ENCODE data around the gene PTPRD.
A peak's percentile ranks its signal among the peaks of the same experiment; 100 is the strongest.
"Not testable (repeated sequence)": the region's sequence is repeated elsewhere in the genome, so short reads cannot be mapped to it uniquely, and the experiment has no call there.

PTPRD gene

DNA sequence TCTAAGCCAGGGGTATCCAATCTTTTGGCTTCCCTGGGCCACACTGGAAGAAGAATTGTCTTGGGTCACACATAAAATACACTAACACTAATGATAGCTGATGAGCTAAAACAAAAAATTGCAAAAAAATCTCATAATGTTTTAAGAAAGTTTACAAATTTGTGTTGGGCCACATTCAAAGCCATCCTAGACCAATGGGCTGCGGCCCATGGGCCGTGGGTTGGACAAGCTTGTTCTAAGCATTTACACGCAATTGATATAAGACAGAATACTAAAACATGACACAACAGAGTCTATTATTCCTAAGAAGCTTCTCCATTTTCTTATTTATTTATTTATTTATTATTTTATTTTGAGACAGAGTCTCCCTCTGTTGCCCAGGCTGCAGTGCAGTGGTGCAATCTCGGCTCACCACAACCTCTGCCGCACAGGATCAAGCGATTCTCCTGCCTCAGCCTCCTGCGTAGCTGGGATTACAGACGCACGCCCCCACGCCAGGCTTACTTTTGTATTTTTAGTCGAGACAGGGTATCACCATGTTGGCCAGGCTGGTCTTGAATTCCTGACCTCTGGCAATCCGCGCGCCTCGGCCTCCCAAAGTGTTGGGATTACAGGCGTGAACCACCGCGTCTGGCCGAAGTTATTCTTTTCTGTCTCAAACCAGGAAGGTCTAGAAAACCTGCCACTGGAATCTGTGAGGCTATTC, 1692.2 kb downstream of the PTPRD start:
- not testable (repeated sequence) for DNase-seq

DNA sequence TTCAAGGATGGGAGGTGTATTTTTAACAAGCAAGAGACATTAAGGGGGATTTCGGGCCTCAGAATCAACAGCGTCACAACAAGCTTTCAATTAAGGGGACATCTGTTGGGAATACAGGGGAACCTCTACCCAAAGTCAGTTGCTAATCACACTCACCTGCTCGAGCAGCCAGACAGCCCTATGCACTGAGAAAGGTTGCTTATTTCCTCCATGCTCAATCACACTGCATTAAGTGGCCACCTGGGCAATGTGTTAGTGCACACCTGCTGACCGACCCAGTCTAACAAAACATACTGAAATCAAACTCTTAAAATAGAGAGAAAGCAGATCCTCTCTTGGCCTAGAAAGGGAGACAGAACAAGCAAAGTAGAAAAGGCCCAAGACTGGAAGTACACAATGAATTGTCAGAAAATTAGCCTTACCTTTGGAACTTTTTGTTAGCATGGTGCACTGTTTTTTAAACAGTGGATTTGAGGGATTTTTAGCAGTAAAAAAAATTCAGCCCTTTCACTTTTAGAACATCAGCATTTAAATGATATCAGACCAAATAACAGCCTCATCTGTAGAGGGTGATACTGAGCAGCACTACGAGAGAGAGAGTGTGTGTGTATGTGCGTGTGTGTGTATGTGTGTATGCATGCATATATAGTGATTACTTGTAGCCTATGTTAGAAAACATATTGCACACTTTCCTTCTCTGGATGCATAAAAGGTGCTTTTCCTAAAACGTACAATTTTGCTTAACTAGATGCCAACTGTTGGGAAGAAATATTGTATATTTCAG, 1694.7 kb downstream of the PTPRD start:
- no peak for DNase-seq

DNA sequence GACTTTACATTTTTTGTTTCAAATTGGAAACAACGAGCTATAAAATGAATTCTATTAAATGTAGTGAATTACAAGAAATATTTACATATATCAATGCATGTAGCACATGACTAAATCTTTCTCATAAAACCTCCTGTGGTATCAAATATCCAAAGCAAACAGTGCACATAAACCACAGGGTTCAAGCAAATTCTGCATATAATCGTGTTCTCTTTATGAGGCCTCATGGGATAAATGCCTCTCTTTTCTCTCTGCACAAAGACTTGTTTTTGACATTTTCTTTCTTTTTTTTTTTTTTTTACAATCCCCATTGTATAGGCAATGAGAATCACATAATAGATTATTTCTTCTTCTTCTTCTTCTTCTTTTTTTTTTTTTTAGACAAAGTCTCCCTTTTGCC, 1696.0 kb downstream of the PTPRD start:
- DNase-seq, result no peak

DNA sequence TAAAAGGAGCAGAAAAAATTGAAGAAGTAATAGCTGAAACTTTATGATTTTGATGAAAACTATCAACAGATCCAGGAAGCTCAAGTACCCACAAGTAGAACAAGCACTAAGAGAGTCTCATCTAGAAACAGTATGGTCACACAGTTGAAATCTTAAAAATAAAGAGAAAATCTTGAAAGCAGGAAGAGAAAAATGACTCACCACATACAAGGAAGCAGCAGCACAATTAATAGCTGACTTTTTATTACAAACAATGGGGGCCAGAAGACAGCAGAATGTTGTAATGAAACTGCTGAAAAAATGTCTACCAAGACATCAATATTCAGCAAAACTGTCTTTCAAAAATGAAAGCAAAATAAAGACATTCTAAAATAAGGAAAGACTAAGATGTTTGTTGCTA, 1704.9 kb downstream of the PTPRD start:
- DNase-seq, result no peak

DNA sequence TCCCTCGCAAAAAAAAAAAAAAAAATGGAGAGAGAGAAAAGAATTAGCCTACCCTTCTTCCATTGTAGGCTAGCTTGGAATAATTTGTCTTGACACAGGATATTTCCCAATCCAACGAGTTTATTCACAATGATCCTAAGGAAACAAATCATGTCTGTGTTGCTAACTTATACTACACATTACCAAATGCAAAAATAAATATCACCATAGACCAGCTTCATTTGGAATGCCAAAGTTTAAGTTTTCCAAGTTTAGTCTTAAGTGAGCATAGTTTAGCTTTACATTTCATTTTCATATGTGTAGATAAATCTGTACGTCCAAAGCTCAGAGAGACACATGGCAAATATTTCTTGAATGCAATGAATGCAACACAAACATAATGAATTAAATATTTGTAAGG, 1707.1 kb downstream of the PTPRD start:
- no peak for DNase-seq

DNA sequence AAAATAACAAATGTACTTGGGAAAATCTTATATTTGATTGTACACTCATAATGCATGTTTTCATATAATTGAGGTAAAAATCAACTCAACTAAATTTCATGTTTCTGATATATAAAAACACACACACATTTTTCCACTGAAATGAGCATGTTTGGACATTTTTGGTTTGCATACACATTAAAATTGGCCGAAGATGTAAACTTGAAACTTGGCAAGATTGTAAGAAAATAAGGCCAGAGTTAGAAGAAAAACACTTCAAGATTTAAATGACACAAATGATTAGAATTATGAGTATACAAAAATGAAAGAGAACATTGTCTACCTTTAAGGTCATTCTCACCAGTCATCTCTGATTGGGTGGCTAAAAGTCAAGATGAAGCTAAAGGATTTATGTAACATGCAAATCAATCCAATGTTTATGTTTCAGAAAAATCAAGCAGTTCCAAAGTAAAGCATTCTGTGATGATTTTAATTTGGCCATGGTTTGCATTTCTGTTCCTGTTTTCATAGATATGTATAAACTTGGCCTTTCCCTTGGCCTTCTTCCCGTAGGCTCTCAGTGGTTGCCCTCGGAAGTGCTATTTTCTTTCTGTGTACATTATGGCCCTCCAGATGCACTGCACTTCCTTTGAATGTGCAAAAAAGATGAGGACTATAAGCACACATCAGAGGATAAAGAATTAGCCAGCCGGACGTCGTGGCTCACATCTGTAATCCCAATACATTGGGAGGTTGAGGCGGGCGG, 1707.9 kb downstream of the PTPRD start:
- no peak for DNase-seq

DNA sequence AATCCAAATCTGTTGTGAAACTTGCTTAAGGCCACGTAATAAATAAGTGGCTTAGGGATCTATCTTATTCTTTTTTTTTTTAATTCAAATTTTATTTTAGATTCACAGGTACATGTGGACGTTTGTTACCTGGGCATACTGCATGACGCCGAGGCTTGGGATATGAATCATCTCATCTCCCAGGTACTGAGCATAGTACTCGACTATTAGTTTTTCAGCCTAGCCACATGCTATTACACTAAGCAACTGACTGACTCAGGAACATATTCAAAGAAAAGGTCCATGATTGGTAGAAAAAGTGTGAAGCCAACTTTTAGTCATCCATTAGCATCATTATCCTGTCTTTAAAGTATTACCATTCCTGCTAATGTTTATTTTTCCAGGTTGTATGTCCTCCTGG, 1709.7 kb downstream of the PTPRD start:
- DNase-seq, result no peak

DNA sequence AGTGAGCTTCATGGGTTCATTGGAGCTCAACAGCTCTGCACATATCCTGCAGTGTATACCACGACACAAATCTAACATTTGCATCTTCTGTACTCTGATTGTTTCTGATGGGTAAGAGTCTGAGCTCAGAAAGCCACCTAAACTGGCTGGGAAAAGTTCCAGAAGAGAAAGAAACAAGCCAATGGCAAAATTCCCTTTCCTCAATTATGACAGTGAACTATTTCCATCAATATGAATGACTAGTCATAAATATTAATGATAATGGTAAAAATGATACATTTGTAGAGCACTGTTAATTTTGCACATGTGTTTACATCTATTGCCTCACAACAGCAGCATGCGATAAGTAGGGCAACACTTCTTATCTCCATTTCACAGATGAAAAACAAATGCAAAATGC, 1711.7 kb downstream of the PTPRD start:
- DNase-seq, result no peak

DNA sequence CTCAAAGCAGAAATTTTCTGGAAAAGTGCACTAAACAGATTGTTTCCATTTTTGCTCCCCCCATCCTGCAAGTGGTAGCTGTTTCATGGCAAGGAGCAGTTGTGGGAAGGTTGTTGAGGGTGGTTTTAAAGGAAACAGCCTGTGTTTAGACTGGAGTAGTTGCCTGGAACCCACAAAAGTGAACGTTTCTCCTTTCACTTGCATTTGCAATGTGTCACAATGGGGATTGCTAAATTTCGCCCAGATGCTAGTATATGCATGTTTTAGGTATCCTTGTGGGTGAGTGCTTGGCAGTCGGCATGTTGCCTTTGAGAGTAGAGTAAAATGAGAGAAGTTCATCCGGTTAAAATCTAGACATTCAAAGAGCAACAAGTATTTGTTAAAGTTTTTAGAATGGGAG, 1713.3 kb downstream of the PTPRD start:
- no peak for DNase-seq

DNA sequence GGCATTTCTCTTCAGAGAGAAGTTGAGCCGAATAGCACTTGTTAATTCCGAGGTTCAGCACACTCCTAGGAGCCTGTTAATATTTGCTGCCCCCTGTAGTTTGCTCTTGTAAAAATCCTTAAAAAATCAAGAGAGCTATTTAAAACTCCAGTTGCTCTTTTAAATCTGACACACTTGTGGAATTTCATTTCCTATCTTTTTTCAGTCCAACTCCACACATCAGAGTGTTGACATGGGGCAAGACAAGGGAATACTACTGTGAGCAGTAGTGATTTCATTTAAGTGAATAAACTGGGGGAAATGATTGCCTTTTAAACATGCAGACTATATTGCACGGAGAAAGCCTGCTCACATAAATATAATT, 1717.0 kb downstream of the PTPRD start:
- DNase-seq, result peak in 2 of 56 donors; percentile 2 to 35

DNA sequence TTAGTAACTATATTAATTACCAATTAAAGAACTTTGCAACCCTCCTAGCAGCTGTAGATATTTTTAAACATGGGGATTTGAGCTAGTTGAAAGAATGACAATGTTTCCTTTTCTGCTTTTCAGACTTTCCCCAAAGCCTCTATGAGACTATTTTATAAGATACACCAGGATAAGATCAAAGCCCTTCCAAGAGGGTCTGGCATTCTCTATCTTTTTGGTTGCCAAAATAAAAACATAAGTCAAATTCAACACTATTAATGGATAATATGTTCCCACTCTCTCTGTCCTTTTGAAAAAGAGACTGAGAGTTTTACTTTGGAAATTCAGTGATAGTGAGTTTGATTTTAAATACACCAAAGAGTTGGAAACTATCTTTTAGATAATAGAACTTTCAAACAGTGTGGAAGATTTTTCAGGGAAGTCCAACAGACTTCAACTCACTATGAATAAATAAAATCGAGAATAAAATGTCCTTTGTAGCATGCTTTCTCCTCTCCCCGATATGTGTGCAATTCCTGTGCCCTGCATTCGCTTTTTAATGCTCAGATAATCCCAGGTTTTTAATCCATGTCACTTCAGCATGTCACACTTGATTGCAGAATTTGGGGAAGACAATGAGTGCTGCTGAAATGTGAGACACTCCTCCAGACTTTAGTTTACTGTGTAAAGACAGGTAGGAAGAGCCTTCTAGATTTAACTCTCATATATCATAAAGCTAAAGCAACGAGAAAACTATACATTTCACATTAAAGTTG, 1717.5 kb downstream of the PTPRD start:
- no peak for DNase-seq

DNA sequence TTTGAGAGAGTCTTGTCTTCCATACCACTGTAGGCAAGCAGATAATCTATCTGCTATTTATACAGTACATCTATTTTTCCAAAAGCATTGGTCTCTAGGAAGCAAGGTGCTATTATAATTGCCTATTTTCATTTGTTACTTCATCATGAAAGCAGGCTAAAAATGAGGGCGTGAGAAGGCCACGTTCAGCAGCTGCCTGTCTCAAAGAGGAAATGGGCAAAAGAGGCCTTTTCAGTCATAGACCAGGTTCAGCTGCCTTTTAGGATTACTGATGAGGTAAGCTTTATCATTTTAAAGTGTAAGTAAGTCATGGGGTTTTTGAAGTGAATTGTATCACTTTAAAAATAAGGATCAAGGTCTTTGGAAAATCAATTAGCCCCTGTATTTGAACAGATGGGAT, 1722.1 kb downstream of the PTPRD start:
- no peak for DNase-seq

DNA sequence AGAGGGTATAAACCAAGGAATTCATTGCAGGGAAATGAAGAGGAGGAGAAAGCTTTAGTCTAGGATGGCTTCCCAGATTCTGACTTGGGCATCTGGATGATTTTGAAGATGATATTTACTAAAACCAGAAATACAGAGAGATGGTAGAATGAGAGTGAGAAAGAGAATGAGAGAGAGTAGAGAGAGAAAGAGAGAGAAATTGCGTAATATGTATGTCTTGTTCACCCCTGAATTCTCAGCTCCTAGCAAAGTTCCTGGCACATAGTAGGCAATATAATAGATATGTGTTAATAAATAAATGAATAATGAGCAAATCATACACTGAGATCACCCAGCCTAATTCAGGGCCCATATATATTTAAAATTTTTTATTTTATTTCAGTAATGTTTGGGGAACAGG, 1723.7 kb downstream of the PTPRD start:
- DNase-seq, result no peak

DNA sequence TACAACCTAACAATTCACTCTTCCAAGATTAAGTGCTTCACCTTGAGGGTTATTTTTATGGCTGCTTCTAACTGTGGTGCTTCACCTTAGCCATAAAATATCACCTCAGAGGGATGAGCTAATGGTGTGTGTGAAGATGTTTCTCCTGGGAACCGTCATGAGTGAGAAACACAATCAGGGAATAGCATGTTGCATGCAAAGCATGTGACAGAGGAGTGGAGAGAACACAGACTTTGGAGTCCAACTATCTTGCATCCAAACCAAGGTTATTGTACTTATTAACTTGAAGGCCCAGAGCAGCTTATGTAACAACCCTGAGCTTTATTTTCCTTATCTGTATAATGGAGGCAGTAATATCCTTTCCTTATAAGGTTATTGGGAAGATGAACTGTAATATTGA, 1724.2 kb downstream of the PTPRD start:
- no peak for DNase-seq

DNA sequence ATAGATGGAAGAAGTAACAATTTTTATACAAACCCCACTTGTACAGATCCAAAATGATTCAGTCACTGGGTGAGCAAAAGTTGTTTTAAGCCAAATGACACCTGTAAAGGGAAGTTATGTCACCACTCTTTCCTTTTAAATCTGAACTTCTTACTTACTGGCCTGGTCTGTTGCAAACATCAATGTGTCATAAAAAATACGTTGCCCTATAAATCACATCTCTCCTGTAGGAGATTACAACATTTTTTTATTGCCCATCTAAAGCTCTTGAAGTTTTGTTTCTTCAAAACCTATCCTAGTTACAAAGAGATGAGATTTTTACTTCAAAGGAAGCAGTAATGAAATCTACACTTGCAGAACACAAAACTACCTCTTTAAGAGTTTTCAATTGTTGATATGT, 1725.4 kb downstream of the PTPRD start:
- DNase-seq, result no peak

DNA sequence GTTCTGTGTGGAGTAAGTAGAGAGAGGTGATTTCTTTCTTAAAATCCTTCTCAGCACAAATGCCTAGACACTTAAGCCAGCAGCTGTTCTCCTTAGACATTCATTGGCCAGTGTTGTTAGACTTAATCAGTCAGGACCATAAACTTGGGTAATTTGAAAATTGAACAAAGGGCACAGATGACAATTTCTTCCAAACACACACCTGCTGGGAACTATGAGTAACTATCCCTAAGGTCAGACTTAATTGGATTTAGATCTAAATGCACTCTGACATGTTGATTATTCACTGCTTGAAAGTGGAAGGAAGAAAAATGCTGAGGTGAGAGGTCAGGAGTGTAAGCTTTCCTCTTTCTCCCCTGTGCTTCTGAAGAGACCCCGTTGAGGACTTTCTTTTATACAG, 1729.5 kb downstream of the PTPRD start:
- no peak for DNase-seq

DNA sequence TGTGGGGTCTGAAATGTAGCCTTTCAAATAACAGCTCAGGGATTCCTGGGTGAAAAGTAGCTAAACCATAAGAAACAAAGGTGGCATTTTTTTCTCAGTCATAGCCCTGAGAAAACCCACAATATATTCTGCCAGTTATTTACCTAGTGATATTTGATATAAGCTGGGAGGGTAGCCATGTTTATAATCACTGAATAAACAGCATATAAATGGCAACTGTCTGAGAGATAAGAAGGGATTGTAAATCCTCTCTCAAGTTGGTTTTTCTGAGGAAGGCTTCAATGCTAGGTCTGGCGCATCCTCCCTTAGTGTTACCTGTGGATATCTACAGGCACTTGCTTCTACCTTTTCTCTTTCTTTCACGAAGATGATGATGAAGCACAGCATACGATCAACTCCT, 1732.7 kb downstream of the PTPRD start:
- DNase-seq, result no peak

DNA sequence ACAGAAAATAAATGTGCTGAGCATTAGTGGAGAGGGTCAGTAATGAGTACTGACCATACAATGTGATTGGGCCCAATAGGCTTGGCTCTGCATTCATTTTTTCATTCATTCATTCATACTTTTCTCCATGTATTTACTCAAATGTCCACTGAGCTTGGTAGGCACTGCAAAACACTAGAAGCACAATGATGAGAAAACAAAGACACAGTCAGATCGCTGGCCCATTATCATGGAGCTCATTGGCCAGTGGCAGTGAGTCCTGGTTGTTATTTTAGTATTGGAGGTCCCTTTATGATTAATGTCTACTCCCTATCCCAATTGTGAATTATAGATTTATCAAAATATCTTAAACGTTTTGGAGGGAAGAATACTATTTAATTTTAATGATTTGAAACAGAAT, 1733.5 kb downstream of the PTPRD start:
- peak in 4 of 56 donors; percentile 10 to 23 (median 20) for DNase-seq

DNA sequence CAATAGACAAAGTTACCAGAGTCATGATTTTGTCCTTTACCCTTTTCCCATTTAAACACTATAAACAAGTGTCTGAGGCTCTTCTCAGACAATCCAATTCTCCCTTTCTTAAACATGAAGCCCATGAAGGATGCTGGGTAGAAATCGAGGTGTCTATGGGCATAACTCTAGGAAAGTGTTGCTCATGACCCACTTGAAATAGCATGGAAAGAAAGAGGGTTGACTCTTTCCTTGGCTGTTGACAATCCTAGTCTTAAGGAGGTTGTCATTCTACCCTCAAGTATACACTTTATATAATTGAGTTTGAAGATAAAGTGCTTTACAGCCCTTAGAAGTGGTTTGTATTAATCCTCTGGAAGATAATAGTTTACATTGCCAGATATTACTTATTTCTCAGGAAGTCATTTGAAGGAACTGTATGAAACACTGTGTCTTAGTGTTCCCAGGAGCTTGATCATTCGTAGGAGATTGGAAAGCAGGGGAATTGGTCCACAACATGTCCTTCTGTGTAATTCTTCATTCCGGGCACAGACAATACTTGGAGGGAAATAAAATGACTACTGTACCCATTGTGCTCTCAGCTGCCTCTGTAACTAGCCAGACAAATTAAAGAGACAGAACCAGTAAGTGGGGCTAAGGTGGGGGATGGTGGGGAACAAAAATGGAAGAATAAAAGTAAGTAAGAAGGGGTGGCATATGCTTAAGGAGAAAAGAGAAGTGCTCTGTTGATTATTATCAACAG, 1734.9 kb downstream of the PTPRD start:
- DNase-seq, result no peak

DNA sequence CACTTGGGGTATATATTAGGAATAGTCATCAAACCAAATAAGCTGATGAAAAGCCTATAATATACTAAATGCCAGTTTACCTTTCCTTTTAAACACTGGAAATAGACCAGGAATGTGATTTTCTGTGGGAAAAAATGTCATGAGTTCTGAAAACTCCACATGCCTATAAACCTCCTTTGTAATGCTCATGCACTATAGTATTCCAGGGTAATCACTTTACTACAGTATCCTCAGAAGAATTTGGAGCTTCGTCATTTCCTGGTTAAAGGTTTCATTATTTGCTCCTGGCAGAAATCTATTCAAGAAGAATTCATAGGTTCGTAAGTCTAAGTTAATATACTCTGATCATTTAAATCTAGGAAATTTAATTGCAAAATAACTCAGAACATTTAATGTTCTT, 1736.5 kb downstream of the PTPRD start:
- no peak for DNase-seq

DNA sequence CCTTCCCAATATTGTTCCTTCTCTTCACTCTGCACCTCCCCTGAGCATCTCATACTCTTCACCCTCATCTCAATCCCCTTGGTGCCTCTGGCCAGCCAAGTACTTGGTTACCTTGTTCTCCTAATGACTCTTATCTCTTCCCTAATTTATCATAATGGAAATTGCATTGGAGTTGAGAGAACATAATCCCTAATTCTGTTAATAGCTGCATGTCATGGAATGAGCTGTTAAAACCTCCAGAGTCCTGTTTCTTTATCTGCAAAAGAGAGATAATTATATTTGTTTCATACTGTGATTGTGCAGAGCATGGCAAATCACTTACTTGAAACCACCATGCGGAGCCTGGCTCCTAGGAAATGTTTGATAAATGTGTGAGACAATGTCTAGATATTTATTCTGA, 1738.3 kb downstream of the PTPRD start:
- DNase-seq, result no peak

All from nucleus accumbens (tissue), 56 donors.